Measurements from ENCODE around the gene RTL10.
"Not testable (repeated sequence)": the region's sequence is repeated elsewhere in the genome, so short reads cannot be mapped to it uniquely, and the experiment has no call there.

RTL10 gene

GRCh38 chr22:19841641-19842392 is 12.9 kb downstream of the RTL10 start:
- Histone ChIP-seq H3K27ac (ENCODE audit: low read length) (no peak overlapping the region), H3K27me3 (ENCODE audit: control insufficient read depth, insufficient read depth, low read length) (no peaks in the 10 kb centered on the region), H3K4me3 (ENCODE audit: low read length) (no peak overlapping the region), H3K36me3 (ENCODE audit: control insufficient read depth, low read depth, low read length) (no peaks in the 10 kb centered on the region), H3K9me3 (ENCODE audit: control insufficient read depth, low read depth, low read length) (no peaks in the 10 kb centered on the region), H3K9ac (ENCODE audit: low read length) (no peak overlapping the region), H3K4me1 (ENCODE audit: control insufficient read depth, low read depth, low read length) (no peaks in the 10 kb centered on the region)

GRCh38 chr22:19840955-19841640 is 13.6 kb downstream of the RTL10 start:
- Histone ChIP-seq H3K4me1 (ENCODE audit: control insufficient read depth, low read depth, low read length) (no peaks in the 10 kb centered on the region), H3K9ac (ENCODE audit: low read length) (no peak overlapping the region), H3K27me3 (ENCODE audit: control insufficient read depth, insufficient read depth, low read length) (no peaks in the 10 kb centered on the region), H3K36me3 (ENCODE audit: control insufficient read depth, low read depth, low read length) (no peaks in the 10 kb centered on the region), H3K4me3 (ENCODE audit: low read length) (no peak overlapping the region), H3K9me3 (ENCODE audit: control insufficient read depth, low read depth, low read length) (no peaks in the 10 kb centered on the region), H3K27ac (ENCODE audit: low read length) (no peak overlapping the region)

- Histone ChIP-seq H3K4me3 (ENCODE audit: low read length) (no peak overlapping the region), H3K27ac (ENCODE audit: low read length) (no peak overlapping the region), H3K9me3 (ENCODE audit: control insufficient read depth, low read depth, low read length) (no peaks in the 10 kb centered on the region), H3K9ac (ENCODE audit: low read length) (no peak overlapping the region), H3K36me3 (ENCODE audit: control insufficient read depth, low read depth, low read length) (no peaks in the 10 kb centered on the region), H3K4me1 (ENCODE audit: control insufficient read depth, low read depth, low read length) (no peaks in the 10 kb centered on the region), H3K27me3 (ENCODE audit: control insufficient read depth, insufficient read depth, low read length) (no peaks in the 10 kb centered on the region)
Measured at GRCh38 chr22:19840059-19840458, 14.6 kb downstream of the RTL10 start.

GRCh38 chr22:19837915-19838314 is 16.8 kb downstream of the RTL10 start:
- no peak overlapping the region for H3K27ac ChIP-seq (ENCODE audit: low read length)

GRCh38 chr22:19836512-19836911 is 18.2 kb downstream of the RTL10 start:
- Histone ChIP-seq H3K9me3 (ENCODE audit: control insufficient read depth, low read depth, low read length) (no peaks in the 10 kb centered on the region), H3K9ac (ENCODE audit: low read length) (no peak overlapping the region), H3K4me3 (ENCODE audit: low read length) (no peak overlapping the region)

More at GRCh38 chr22:19837915-19838314, 16.8 kb downstream of the RTL10 start:
- Histone ChIP-seq H3K36me3 (ENCODE audit: control insufficient read depth, low read depth, low read length) (no peaks in the 10 kb centered on the region), H3K9me3 (ENCODE audit: control insufficient read depth, low read depth, low read length) (no peaks in the 10 kb centered on the region), H3K4me3 (ENCODE audit: low read length) (no peak overlapping the region), H3K27me3 (ENCODE audit: control insufficient read depth, insufficient read depth, low read length) (no peaks in the 10 kb centered on the region), H3K4me1 (ENCODE audit: control insufficient read depth, low read depth, low read length) (no peaks in the 10 kb centered on the region), H3K9ac (ENCODE audit: low read length) (no peak overlapping the region)

GRCh38 chr22:19834599-19834998 is 20.1 kb downstream of the RTL10 start:
- H3K9ac ChIP-seq (ENCODE audit: low read length): no peak overlapping the region
- no peaks in the 10 kb centered on the region for H3K36me3 ChIP-seq (ENCODE audit: control insufficient read depth, low read depth, low read length)
- H3K4me3 ChIP-seq (ENCODE audit: low read length): no peak overlapping the region
- no peaks in the 10 kb centered on the region for H3K4me1 ChIP-seq (ENCODE audit: control insufficient read depth, low read depth, low read length)
- no peaks in the 10 kb centered on the region for H3K9me3 ChIP-seq (ENCODE audit: control insufficient read depth, low read depth, low read length)
- H3K27ac ChIP-seq (ENCODE audit: low read length): no peak overlapping the region
- H3K27me3 ChIP-seq (ENCODE audit: control insufficient read depth, insufficient read depth, low read length): no peaks in the 10 kb centered on the region

More at GRCh38 chr22:19836512-19836911, 18.2 kb downstream of the RTL10 start:
- Histone ChIP-seq H3K27ac (ENCODE audit: low read length) (no peak overlapping the region), H3K36me3 (ENCODE audit: control insufficient read depth, low read depth, low read length) (no peaks in the 10 kb centered on the region), H3K4me1 (ENCODE audit: control insufficient read depth, low read depth, low read length) (no peaks in the 10 kb centered on the region), H3K27me3 (ENCODE audit: control insufficient read depth, insufficient read depth, low read length) (no peaks in the 10 kb centered on the region)

- H3K9me3 ChIP-seq (ENCODE audit: control insufficient read depth, low read depth, low read length); H3K27ac ChIP-seq (ENCODE audit: low read length); H3K4me3 ChIP-seq (ENCODE audit: low read length); H3K9ac ChIP-seq (ENCODE audit: low read length); H3K36me3 ChIP-seq (ENCODE audit: control insufficient read depth, low read depth, low read length); H3K27me3 ChIP-seq (ENCODE audit: control insufficient read depth, insufficient read depth, low read length); H3K4me1 ChIP-seq (ENCODE audit: control insufficient read depth, low read depth, low read length): not testable (repeated sequence)
Measured at GRCh38 chr22:19833327-19833726, 21.3 kb downstream of the RTL10 start.

GRCh38 chr22:19832476-19833108 is 22.1 kb downstream of the RTL10 start:
- Histone ChIP-seq H3K9me3 (ENCODE audit: control insufficient read depth, low read depth, low read length) (no peaks in the 10 kb centered on the region), H3K27ac (ENCODE audit: low read length) (no peak overlapping the region), H3K9ac (ENCODE audit: low read length) (no peak overlapping the region), H3K4me3 (ENCODE audit: low read length) (no peak overlapping the region), H3K4me1 (ENCODE audit: control insufficient read depth, low read depth, low read length) (no peaks in the 10 kb centered on the region), H3K36me3 (ENCODE audit: control insufficient read depth, low read depth, low read length) (no peaks in the 10 kb centered on the region), H3K27me3 (ENCODE audit: control insufficient read depth, insufficient read depth, low read length) (no peaks in the 10 kb centered on the region)

- not testable (repeated sequence) for H3K4me3 ChIP-seq (ENCODE audit: low read length); H3K4me1 ChIP-seq (ENCODE audit: control insufficient read depth, low read depth, low read length); H3K36me3 ChIP-seq (ENCODE audit: control insufficient read depth, low read depth, low read length); H3K27me3 ChIP-seq (ENCODE audit: control insufficient read depth, insufficient read depth, low read length); H3K9me3 ChIP-seq (ENCODE audit: control insufficient read depth, low read depth, low read length); H3K27ac ChIP-seq (ENCODE audit: low read length); H3K9ac ChIP-seq (ENCODE audit: low read length)
Measured at GRCh38 chr22:19831979-19832378, 22.7 kb downstream of the RTL10 start.

GRCh38 chr22:19831016-19831415 is 23.7 kb downstream of the RTL10 start:
- H3K9me3 ChIP-seq (ENCODE audit: control insufficient read depth, low read depth, low read length): no peaks in the 10 kb centered on the region
- H3K27me3 ChIP-seq (ENCODE audit: control insufficient read depth, insufficient read depth, low read length): no peaks in the 10 kb centered on the region
- H3K9ac ChIP-seq (ENCODE audit: low read length): no peak overlapping the region
- no peak overlapping the region for H3K27ac ChIP-seq (ENCODE audit: low read length)
- H3K4me1 ChIP-seq (ENCODE audit: control insufficient read depth, low read depth, low read length): no peaks in the 10 kb centered on the region
- no peak overlapping the region for H3K4me3 ChIP-seq (ENCODE audit: low read length)
- H3K36me3 ChIP-seq (ENCODE audit: control insufficient read depth, low read depth, low read length): no peaks in the 10 kb centered on the region

GRCh38 chr22:19828035-19828401 is 26.7 kb downstream of the RTL10 start:
- H3K36me3 ChIP-seq (ENCODE audit: control insufficient read depth, low read depth, low read length): no peaks in the 10 kb centered on the region
- no peak overlapping the region for H3K27ac ChIP-seq (ENCODE audit: low read length)
- H3K4me3 ChIP-seq (ENCODE audit: low read length): no peak overlapping the region
- H3K9me3 ChIP-seq (ENCODE audit: control insufficient read depth, low read depth, low read length): no peaks in the 10 kb centered on the region
- no peaks in the 10 kb centered on the region for H3K4me1 ChIP-seq (ENCODE audit: control insufficient read depth, low read depth, low read length)
- no peak overlapping the region for H3K9ac ChIP-seq (ENCODE audit: low read length)
- H3K27me3 ChIP-seq (ENCODE audit: control insufficient read depth, insufficient read depth, low read length): no peaks in the 10 kb centered on the region
